Erythroblast (primary cell): ENCODE measurements around the gene C11orf97.

ENCODE experiments used
- GATA1 ChIP-seq: IDR thresholded peaks from 2 replicates; pipeline ENCODE4 v1.6.1; 2011; ENCODE audit warnings: low read depth, mild to moderate bottlenecking, control low read depth, low read length, moderate library complexity
- POLR2A ChIP-seq: IDR thresholded peaks from 2 replicates; pipeline ENCODE4 v1.6.1; 2011; ENCODE audit warnings: mild to moderate bottlenecking, low read length

DNA sequence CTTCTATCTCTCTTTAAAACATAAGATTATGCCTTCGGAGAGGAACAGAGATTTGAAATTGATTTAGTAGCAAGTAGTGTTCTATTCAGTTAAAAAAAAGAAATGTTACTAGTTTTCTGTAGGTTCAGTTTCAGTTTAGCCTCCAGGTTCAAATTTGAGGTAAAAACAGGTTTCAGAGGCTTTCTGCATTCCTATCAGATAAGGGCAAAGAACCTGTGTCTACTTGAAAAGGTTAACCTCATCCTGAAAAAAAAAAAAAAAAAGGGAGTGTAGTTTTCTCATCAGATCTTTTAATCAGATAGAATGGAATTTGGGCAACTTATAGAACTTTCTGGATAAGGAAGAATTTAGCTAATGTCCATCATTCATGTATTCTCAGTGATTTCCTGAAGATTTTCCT lies 12.1 kb downstream of the C11orf97 start:
- TF ChIP-seq POLR2A (no peak), GATA1 (no peak)
